Loucy (cell line): ENCODE results near the gene HS6ST2.

ENCODE experiments used
- EZH2phosphoT487 ChIP-seq: fragments of 200-600 bp; IDR thresholded peaks from 2 replicates; pipeline ENCODE4 v1.6.1; 2018; ENCODE audit warnings: antibody characterized with exemption, mild to moderate bottlenecking, moderate library complexity, borderline replicate concordance
- TF ChIP-seq, protein P1 (sequence below): fragments of 200-600 bp; sonication (generic); conservative IDR thresholded peaks from 2 replicates; pipeline ENCODE4 v1.5.1; 2014; ENCODE audit warnings: mild to moderate bottlenecking, antibody characterized with exemption, low read length

DNA sequence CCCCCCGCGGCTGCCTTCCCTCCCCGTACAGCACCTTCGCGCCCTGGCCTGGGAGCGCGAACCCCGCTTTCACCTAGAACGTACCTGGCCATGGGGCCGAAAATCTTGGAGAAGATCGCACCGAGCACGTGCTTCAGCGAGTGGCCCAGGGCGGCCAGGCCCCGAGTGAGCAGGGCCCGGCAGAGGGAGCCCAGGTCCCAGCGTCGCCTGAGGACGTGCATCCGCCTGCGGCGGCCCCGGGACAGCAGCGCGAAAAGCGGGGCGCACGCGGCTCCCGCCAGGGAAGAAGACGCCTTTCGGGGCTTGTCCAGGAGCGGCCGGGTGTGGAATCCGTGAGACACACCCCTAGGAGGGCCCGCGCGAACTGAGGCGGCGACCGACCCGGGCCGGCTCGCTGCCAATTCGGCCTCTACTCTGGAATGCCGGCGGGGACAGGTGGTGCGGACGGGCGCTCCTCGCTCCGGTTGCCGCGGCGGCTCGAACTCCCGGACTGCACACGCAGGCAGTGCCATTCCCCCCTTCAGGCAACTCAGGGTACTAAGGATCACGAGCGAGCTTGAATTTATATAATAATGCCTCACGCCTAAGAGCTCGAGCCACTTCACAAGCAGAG is at the start of gene HS6ST2:
- TF ChIP-seq, protein P1, sequence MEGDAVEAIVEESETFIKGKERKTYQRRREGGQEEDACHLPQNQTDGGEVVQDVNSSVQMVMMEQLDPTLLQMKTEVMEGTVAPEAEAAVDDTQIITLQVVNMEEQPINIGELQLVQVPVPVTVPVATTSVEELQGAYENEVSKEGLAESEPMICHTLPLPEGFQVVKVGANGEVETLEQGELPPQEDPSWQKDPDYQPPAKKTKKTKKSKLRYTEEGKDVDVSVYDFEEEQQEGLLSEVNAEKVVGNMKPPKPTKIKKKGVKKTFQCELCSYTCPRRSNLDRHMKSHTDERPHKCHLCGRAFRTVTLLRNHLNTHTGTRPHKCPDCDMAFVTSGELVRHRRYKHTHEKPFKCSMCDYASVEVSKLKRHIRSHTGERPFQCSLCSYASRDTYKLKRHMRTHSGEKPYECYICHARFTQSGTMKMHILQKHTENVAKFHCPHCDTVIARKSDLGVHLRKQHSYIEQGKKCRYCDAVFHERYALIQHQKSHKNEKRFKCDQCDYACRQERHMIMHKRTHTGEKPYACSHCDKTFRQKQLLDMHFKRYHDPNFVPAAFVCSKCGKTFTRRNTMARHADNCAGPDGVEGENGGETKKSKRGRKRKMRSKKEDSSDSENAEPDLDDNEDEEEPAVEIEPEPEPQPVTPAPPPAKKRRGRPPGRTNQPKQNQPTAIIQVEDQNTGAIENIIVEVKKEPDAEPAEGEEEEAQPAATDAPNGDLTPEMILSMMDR = no peak
- TF ChIP-seq EZH2phosphoT487 = no peak
